ENCODE results near the gene EP400.

The EP400 gene

GRCh38 chr12:131909081-131909751 is 40.5 kb upstream of the EP400 start:
- H3K79me2 ChIP-seq (ENCODE audit: low read length), result no peaks in the 10 kb centered on the region
- H3K27ac ChIP-seq (ENCODE audit: low read length), result no peak overlapping the region
- H4K20me1 ChIP-seq (ENCODE audit: insufficient read depth, low read length), result peaks cover 9% of the 10 kb centered on the region; the same call in 1 of the 2 replicates
- no peaks in the 10 kb centered on the region for H3K27me3 ChIP-seq (ENCODE audit: low read depth, low read length)
- no peak overlapping the region for H3K9ac ChIP-seq (ENCODE audit: low read length)
- H2AFZ ChIP-seq (ENCODE audit: low read depth, low read length), result no peak overlapping the region
- no peaks in the 10 kb centered on the region for H3K4me1 ChIP-seq (ENCODE audit: low read length)
- H3K4me2 ChIP-seq (ENCODE audit: low read length), result no peak overlapping the region
- H3K36me3 ChIP-seq (replicated peaks; ENCODE audit: low read depth, low read length), result no peaks in the 10 kb centered on the region
- TF ChIP-seq, protein P1, sequence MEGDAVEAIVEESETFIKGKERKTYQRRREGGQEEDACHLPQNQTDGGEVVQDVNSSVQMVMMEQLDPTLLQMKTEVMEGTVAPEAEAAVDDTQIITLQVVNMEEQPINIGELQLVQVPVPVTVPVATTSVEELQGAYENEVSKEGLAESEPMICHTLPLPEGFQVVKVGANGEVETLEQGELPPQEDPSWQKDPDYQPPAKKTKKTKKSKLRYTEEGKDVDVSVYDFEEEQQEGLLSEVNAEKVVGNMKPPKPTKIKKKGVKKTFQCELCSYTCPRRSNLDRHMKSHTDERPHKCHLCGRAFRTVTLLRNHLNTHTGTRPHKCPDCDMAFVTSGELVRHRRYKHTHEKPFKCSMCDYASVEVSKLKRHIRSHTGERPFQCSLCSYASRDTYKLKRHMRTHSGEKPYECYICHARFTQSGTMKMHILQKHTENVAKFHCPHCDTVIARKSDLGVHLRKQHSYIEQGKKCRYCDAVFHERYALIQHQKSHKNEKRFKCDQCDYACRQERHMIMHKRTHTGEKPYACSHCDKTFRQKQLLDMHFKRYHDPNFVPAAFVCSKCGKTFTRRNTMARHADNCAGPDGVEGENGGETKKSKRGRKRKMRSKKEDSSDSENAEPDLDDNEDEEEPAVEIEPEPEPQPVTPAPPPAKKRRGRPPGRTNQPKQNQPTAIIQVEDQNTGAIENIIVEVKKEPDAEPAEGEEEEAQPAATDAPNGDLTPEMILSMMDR (IDR thresholded peaks at IDR 0.05; ENCODE audit: low read depth, low read length), result no peak
- TF ChIP-seq EZH2phosphoT487 (IDR thresholded peaks at IDR 0.05; ENCODE audit: low read depth), result no peak
- no peak overlapping the region for H3K4me3 ChIP-seq (ENCODE audit: low read length)
- no peaks in the 10 kb centered on the region for H3K9me3 ChIP-seq (ENCODE audit: insufficient read depth, low read length)

- TF ChIP-seq, protein P1 (IDR thresholded peaks at IDR 0.05; ENCODE audit: low read depth, low read length), result no peak
- H3K9me3 ChIP-seq (ENCODE audit: insufficient read depth, low read length), result no peaks in the 10 kb centered on the region
- no peaks in the 10 kb centered on the region for H3K79me2 ChIP-seq (ENCODE audit: low read length)
- H3K4me2 ChIP-seq (ENCODE audit: low read length), result no peak overlapping the region
- no peak overlapping the region for H3K9ac ChIP-seq (ENCODE audit: low read length)
- no peaks in the 10 kb centered on the region for H3K27me3 ChIP-seq (ENCODE audit: low read depth, low read length)
- H4K20me1 ChIP-seq (ENCODE audit: insufficient read depth, low read length), result peaks cover 9% of the 10 kb centered on the region; the same call in 1 of the 2 replicates
- no peak overlapping the region for H3K27ac ChIP-seq (ENCODE audit: low read length)
- no peaks in the 10 kb centered on the region for H3K36me3 ChIP-seq (replicated peaks; ENCODE audit: low read depth, low read length)
- no peaks in the 10 kb centered on the region for H3K4me1 ChIP-seq (ENCODE audit: low read length)
- no peak overlapping the region for H3K4me3 ChIP-seq (ENCODE audit: low read length)
- H2AFZ ChIP-seq (ENCODE audit: low read depth, low read length), result no peak overlapping the region
These were observed 40.0 kb upstream of the EP400 start for GRCh38 chr12:131909752-131910219.

GRCh38 chr12:131910302-131911027 is 39.3 kb upstream of the EP400 start:
- Histone ChIP-seq H3K27me3 (ENCODE audit: low read depth, low read length) (no peaks in the 10 kb centered on the region), H3K4me1 (ENCODE audit: low read length) (no peaks in the 10 kb centered on the region), H2AFZ (ENCODE audit: low read depth, low read length) (no peak overlapping the region), H3K9me3 (ENCODE audit: insufficient read depth, low read length) (no peaks in the 10 kb centered on the region), H3K36me3 (replicated peaks; ENCODE audit: low read depth, low read length) (no peaks in the 10 kb centered on the region), H3K4me3 (ENCODE audit: low read length) (no peak overlapping the region), H3K27ac (ENCODE audit: low read length) (no peak overlapping the region), H4K20me1 (ENCODE audit: insufficient read depth, low read length) (peaks cover 3% of the 10 kb centered on the region; the same call in 1 of the 2 replicates), H3K79me2 (ENCODE audit: low read length) (no peaks in the 10 kb centered on the region), H3K4me2 (ENCODE audit: low read length) (no peak overlapping the region), H3K9ac (ENCODE audit: low read length) (no peak overlapping the region)
- TF ChIP-seq EZH2phosphoT487 (IDR thresholded peaks at IDR 0.05; ENCODE audit: low read depth), result no peak
- TF ChIP-seq, protein P1 (IDR thresholded peaks at IDR 0.05; ENCODE audit: low read depth, low read length), result no peak

DNA sequence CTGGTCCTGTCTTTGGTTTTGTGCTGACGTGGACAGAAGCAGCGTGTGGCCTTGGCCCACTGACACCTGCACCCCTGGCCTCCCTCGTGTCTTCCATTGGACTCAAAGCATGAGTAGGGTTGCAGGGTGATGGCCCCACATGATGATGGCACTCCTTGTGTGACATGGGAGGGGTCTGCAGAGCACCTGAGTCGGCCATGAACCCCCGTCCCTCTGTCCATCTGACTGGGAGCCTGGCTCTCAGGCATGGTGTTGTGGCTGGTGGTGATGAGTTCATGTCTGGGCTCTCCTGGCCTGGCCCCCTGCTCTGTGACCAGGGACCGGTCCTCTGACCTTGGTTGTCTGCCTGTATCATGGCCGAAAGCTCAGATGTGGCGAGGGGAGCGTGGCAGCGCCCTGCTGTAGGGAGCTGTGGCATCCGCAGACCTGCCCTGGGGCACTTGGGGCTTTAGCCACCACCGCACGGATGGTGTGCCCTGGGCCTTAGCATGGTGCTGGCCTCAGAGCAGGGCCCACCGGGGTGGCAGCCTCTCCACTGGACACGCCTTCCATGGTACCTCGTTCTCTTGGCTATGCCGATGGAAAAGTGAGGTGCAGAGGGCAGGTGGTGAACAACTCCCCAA is 38.6 kb upstream of the EP400 start:
- Histone ChIP-seq H3K4me1 (ENCODE audit: low read length) (no peaks in the 10 kb centered on the region), H3K9ac (ENCODE audit: low read length) (no peak overlapping the region), H3K9me3 (ENCODE audit: insufficient read depth, low read length) (no peaks in the 10 kb centered on the region), H3K4me3 (ENCODE audit: low read length) (no peak overlapping the region), H3K79me2 (ENCODE audit: low read length) (no peaks in the 10 kb centered on the region), H3K4me2 (ENCODE audit: low read length) (no peak overlapping the region), H2AFZ (ENCODE audit: low read depth, low read length) (no peak overlapping the region), H3K27me3 (ENCODE audit: low read depth, low read length) (no peaks in the 10 kb centered on the region), H3K36me3 (replicated peaks; ENCODE audit: low read depth, low read length) (no peaks in the 10 kb centered on the region), H3K27ac (ENCODE audit: low read length) (no peak overlapping the region), H4K20me1 (ENCODE audit: insufficient read depth, low read length) (peaks cover 2% of the 10 kb centered on the region; the same call in 1 of the 2 replicates)
- no peak for TF ChIP-seq EZH2phosphoT487 (IDR thresholded peaks at IDR 0.05; ENCODE audit: low read depth)
- TF ChIP-seq, protein P1 (IDR thresholded peaks at IDR 0.05; ENCODE audit: low read depth, low read length), result no peak

Measured in OCI-LY3 (cell line).